ENCODE results near the gene RAD54L2. TPM values are rescaled to one million over a fixed set of nuclear protein-coding genes. Genes with fewer than 3 reads are reported as not detected.
A peak's percentile ranks its signal among the peaks of the same experiment; 100 is the strongest.

The RAD54L2 gene
- total RNA-seq, 2 experiments from 2014 or later: 24.1 to 24.6 TPM

DNA sequence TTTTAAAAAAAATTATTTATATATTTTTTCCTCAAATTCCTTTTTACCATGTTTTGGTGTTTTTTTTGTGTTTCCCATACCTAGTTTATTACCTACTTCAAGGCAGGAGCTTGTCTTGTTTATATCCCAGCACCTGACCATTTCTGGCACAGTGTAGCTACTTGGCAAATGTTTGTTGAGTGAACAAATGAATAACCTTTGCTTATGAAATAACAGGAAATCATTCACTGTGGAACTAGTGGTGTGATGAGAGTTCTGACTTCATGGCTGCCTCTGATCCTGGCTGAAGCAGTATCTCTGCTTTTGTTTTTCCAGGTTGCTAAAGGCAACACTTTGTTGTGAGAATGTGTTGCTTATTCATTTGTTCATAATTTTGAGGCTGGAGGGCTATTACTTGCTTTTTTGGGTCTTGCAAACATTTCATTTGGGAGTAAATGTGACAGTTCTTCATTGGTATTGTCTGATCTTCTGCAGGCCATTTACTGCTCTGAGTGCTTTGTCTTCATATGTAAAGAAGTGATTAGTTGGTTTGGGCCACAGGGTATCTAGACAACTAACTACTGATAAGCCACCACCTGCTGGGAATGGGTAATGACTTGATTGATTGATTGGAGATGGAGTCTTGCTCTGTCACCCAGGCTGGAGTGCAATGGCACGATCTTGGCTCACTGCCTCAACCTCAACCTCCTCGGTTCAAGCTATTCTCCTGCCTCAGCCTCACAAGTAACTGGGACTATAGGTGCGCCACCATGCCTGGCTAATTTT lies 5.7 kb downstream of the RAD54L2 start:
- ATAC-seq (no peak), DNase-seq (no peak)
- ChIA-PET CTCF (interaction anchor here (0.8 to 1.8 kb wide), 3 partner anchors 43 to 138 kb away, joined by 3 to 6 read pairs (median 4); no protein-coding TSS in a partner anchor), POLR2A (no interaction called here)
- H3K27me3 Mint-ChIP-seq: no peaks in the 10 kb centered on the region
- TF ChIP-seq, protein P1, sequence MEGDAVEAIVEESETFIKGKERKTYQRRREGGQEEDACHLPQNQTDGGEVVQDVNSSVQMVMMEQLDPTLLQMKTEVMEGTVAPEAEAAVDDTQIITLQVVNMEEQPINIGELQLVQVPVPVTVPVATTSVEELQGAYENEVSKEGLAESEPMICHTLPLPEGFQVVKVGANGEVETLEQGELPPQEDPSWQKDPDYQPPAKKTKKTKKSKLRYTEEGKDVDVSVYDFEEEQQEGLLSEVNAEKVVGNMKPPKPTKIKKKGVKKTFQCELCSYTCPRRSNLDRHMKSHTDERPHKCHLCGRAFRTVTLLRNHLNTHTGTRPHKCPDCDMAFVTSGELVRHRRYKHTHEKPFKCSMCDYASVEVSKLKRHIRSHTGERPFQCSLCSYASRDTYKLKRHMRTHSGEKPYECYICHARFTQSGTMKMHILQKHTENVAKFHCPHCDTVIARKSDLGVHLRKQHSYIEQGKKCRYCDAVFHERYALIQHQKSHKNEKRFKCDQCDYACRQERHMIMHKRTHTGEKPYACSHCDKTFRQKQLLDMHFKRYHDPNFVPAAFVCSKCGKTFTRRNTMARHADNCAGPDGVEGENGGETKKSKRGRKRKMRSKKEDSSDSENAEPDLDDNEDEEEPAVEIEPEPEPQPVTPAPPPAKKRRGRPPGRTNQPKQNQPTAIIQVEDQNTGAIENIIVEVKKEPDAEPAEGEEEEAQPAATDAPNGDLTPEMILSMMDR (IDR thresholded peaks at IDR 0.05): no peak
- H3K27ac Mint-ChIP-seq: peak overlapping the region; percentile 15
- H3K4me1 Mint-ChIP-seq (ENCODE audit: low read depth): peaks cover 27% of the 10 kb centered on the region
- H3K4me3 Mint-ChIP-seq: no peak overlapping the region
- intact Hi-C loops (cut with micrococcal nuclease): no loop called here
- H3K9me3 Mint-ChIP-seq: no peaks in the 10 kb centered on the region
- peaks cover 2% of the 10 kb centered on the region for H3K36me3 Mint-ChIP-seq (ENCODE audit: low read depth)

DNA sequence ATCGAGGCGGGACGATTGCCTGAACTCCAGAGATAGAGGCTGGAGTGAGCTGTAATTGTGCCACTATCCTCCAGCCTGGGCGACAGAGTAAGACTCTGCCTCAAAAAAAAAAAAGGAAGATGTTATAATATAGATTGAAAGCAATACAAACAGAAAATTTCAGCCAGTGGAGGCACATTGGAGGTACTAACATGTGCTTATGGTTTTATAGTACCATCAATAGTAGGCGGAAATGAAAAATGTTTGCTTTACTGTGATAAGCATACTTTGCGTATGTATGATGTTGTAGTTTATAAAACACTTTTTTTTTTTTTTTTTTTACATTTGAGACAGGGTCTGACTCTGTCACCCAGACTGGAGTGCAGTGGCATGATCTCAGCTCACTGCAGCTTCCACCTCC lies 8.8 kb downstream of the RAD54L2 start:
- intact Hi-C loops (cut with micrococcal nuclease): no loop called here
- H3K27ac Mint-ChIP-seq: no peak overlapping the region

DNA sequence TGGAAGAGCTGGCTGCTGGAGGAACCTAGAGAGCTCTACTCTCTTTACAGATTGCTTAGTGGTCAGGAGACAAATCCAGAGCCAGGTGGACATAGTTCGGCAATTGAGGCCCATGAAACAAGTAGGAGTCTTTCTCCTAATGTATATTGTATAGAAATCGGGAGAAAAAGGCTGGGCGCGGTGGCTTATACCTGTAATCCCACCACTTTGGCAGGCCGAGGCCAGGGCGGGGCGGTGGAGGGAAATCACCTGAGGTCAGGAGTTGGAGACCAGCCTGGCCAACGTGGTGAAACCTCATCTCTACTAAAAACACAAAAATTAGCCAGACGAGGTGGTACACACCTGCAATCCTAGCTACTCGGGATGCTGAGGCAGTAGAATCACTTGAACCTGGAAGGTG lies 10.8 kb downstream of the RAD54L2 start:
- ChIA-PET POLR2A (interaction anchor here (2.0 kb wide), 1 partner anchor 10 kb away, joined by 13 read pairs; the partner anchor contains the start of gene RAD54L2), CTCF (interaction anchor here (0.9 kb wide), 1 partner anchor 120 kb away, joined by 3 read pairs; no protein-coding TSS in a partner anchor)
- H3K9me3 Mint-ChIP-seq: no peaks in the 10 kb centered on the region
- peaks cover 5% of the 10 kb centered on the region for H3K36me3 Mint-ChIP-seq (ENCODE audit: low read depth)
- H3K27me3 Mint-ChIP-seq: no peaks in the 10 kb centered on the region
- intact Hi-C loops (cut with micrococcal nuclease): no loop called here
- ATAC-seq (no peak), DNase-seq (no peak)
- TF ChIP-seq, protein P1 (IDR thresholded peaks at IDR 0.05): no peak
- no peak overlapping the region for H3K4me3 Mint-ChIP-seq
- H3K4me1 Mint-ChIP-seq (ENCODE audit: low read depth): peaks cover 5% of the 10 kb centered on the region
- no peak overlapping the region for H3K27ac Mint-ChIP-seq

More for the DNA sequence above, 8.8 kb downstream of the RAD54L2 start:
- ATAC-seq: no peak
- TF ChIP-seq, protein P1 (IDR thresholded peaks at IDR 0.05): no peak
- CTCF ChIA-PET: no interaction called here
- Mint-ChIP-seq H3K9me3 (no peaks in the 10 kb centered on the region), H3K4me3 (no peak overlapping the region), H3K4me1 (ENCODE audit: low read depth) (peaks cover 7% of the 10 kb centered on the region), H3K36me3 (ENCODE audit: low read depth) (peaks cover 1% of the 10 kb centered on the region), H3K27me3 (no peaks in the 10 kb centered on the region)
- POLR2A ChIA-PET: interaction anchor here (0.7 to 1.6 kb wide), 4 partner anchors 8 to 34 kb away, joined by 3 to 5 read pairs (median 4); partner anchors contain the start of gene RAD54L2
- DNase-seq: no peak

DNA sequence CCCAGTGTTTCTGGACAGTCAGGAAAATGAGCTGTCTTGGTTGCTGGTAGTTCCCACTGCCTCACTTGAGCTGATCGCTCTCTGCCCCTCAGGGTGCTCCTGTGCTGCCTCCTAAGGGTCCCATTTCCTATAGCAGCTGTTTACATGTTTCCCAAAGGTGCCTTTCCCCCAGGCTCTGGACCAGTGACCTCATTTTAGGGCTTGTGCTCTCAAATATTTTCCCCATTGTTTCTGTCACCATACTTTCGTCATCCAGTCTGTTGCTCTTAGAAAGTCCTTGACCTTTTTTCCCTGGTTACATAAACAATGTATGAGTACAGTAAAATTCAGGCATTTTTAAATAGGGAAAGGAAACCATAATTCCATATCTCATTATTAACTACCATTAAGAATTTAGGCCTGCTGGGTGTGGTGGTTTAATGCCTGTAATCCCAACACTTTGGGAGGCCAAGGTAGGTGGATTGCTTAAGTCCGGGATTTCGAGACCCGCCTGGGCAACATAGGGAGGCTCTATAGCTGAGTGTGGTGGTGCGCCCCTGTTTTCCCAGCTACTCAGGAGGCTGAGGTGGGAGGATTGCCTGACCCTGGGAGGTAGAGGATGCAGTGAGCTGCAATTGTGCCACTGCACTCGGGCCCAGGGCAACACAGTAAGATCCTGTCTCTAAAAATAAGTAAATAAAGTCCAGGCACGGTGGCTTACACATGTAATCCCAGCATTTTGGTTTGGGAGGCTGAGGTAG lies 11.7 kb downstream of the RAD54L2 start:
- DNase-seq: no peak
- no peaks in the 10 kb centered on the region for H3K27me3 Mint-ChIP-seq
- no peak overlapping the region for H3K27ac Mint-ChIP-seq
- no peaks in the 10 kb centered on the region for H3K4me1 Mint-ChIP-seq (ENCODE audit: low read depth)
- H3K9me3 Mint-ChIP-seq: no peaks in the 10 kb centered on the region
- TF ChIP-seq, protein P1 (IDR thresholded peaks at IDR 0.05): no peak
- POLR2A ChIA-PET: interaction anchor here (2.0 kb wide), 1 partner anchor 11 kb away, joined by 13 read pairs; the partner anchor contains the start of gene RAD54L2
- ATAC-seq: no peak
- H3K4me3 Mint-ChIP-seq: no peak overlapping the region
- intact Hi-C loops (cut with micrococcal nuclease): no loop called here
- H3K36me3 Mint-ChIP-seq (ENCODE audit: low read depth): peaks cover 5% of the 10 kb centered on the region
- CTCF ChIA-PET: no interaction called here
